Measurements from ENCODE around the gene OGN. TPM values are rescaled to one million over a fixed set of nuclear protein-coding genes. Genes with fewer than 3 reads are reported as not detected.
A peak's percentile ranks its signal among the peaks of the same experiment; 100 is the strongest.

The OGN gene
- total RNA-seq, 3 donors from 2014 or later: 2.1 to 28.3 (median 6.6) TPM

DNA sequence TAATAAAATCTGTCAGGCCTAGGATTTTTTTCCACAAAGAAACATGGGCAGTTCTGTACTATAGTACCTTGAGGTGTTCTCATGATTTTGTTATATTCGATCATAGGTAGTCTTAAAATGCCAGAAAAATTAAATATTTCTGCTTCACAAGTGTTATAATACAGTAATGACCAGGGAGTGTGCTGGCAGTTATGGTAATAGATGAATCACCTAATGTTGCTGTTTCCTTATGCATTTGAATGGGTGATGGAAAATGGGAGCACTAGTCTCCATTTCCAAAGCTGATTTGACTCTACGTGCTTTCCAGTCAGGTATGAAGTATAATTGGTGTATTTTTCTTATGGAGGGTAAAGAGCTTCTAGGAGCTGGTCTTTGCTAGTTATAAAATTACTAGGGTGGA lies 23.8 kb downstream of the OGN start:
- H3K9me3 ChIP-seq: no peaks in the 10 kb centered on the region
- ATAC-seq (no peak), DNase-seq (no peak)
- intact Hi-C loops (cut with DNase I, micrococcal nuclease): no loop called here
- H3K4me1 ChIP-seq (ENCODE audit: low read depth): no peaks in the 10 kb centered on the region
- no peaks in the 10 kb centered on the region for H3K36me3 ChIP-seq (ENCODE audit: low read depth)
- TF ChIP-seq, protein P1, sequence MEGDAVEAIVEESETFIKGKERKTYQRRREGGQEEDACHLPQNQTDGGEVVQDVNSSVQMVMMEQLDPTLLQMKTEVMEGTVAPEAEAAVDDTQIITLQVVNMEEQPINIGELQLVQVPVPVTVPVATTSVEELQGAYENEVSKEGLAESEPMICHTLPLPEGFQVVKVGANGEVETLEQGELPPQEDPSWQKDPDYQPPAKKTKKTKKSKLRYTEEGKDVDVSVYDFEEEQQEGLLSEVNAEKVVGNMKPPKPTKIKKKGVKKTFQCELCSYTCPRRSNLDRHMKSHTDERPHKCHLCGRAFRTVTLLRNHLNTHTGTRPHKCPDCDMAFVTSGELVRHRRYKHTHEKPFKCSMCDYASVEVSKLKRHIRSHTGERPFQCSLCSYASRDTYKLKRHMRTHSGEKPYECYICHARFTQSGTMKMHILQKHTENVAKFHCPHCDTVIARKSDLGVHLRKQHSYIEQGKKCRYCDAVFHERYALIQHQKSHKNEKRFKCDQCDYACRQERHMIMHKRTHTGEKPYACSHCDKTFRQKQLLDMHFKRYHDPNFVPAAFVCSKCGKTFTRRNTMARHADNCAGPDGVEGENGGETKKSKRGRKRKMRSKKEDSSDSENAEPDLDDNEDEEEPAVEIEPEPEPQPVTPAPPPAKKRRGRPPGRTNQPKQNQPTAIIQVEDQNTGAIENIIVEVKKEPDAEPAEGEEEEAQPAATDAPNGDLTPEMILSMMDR (IDR thresholded peaks at IDR 0.05): no peak
- H3K4me3 ChIP-seq: no peak overlapping the region

DNA sequence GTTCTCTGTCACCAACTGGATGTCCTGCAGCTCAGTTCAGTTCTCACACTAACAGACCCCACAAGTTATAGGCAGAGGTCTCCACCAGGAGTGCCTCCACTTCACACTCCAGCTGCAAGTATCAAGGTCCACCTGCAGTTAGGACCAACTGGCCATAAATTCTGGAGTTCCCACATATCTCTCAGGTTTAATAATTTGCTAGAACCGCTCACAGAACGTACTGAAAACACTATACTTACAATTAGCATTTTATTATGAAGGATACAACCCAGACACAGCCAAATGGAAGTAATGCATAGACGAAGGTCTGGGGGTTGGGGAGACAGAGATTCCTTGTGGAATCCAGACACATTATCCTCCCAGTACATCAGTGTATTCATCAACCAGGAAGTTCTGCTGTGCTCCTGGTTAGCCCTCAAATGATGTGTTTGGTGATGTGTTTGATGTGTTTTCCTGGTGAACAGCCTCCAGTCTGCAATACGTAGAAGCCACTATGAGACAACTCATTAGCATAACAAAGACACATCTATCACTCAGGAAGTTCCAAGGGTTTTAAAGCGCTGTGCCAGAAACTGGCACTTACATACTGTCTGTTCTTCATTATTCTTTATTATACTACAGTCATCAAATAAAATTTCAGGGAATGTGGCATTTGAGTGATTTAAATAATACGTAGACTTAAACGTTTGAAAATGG lies 25.4 kb downstream of the OGN start:
- ATAC-seq: peak; percentile 67
- H3K9me3 ChIP-seq: no peaks in the 10 kb centered on the region
- intact Hi-C loops (cut with DNase I, micrococcal nuclease): no loop called here
- DNase-seq: no peak
- TF ChIP-seq, protein P1 (IDR thresholded peaks at IDR 0.05): no peak
- H3K4me1 ChIP-seq (ENCODE audit: low read depth): no peaks in the 10 kb centered on the region
- H3K4me3 ChIP-seq: no peak overlapping the region
- H3K36me3 ChIP-seq (ENCODE audit: low read depth): no peaks in the 10 kb centered on the region

GRCh38 chr9:92377876-92378275 lies 26.5 kb downstream of the OGN start:
- no peaks in the 10 kb centered on the region for H3K36me3 ChIP-seq (ENCODE audit: low read depth)
- peaks cover 6% of the 10 kb centered on the region for H3K9me3 ChIP-seq
- ATAC-seq (peak; percentile 67), DNase-seq (no peak)
- intact Hi-C loops (cut with DNase I, micrococcal nuclease): no loop called here
- TF ChIP-seq, protein P1 (IDR thresholded peaks at IDR 0.05): no peak
- no peak overlapping the region for H3K4me3 ChIP-seq
- H3K4me1 ChIP-seq (ENCODE audit: low read depth): no peaks in the 10 kb centered on the region

DNA sequence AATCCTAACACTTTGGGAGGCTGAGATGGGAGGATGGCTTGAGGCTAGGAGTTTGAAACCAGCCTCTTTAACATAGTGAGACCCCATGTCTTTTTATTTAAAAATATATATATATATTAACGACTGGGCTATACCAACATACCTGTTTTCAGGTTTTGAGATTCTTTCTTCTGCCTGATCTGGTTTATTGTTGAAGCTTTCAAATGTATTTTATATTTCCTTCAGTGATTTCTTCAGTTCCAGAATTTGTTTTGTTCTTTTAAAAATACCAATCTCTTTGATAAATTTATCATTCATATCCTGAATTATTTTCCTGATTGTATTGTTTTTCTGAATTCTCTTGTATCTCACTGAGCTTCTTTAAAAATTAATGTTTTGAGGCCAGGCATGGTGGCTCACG lies 31.2 kb downstream of the OGN start:
- no peak overlapping the region for H3K4me3 ChIP-seq
- H3K9me3 ChIP-seq: peaks cover 7% of the 10 kb centered on the region
- H3K36me3 ChIP-seq (ENCODE audit: low read depth): no peaks in the 10 kb centered on the region
- no peaks in the 10 kb centered on the region for H3K4me1 ChIP-seq (ENCODE audit: low read depth)
- DNase-seq (no peak), ATAC-seq (no peak)
- TF ChIP-seq, protein P1 (IDR thresholded peaks at IDR 0.05): no peak
- intact Hi-C loops (cut with DNase I, micrococcal nuclease): no loop called here

- Histone ChIP-seq H3K4me1 (ENCODE audit: low read depth) (no peaks in the 10 kb centered on the region), H3K9me3 (peaks cover 7% of the 10 kb centered on the region), H3K4me3 (no peak overlapping the region), H3K36me3 (ENCODE audit: low read depth) (no peaks in the 10 kb centered on the region)
- TF ChIP-seq, protein P1 (IDR thresholded peaks at IDR 0.05): no peak
- ATAC-seq (no peak), DNase-seq (no peak)
- intact Hi-C loops (cut with DNase I, micrococcal nuclease): no loop called here
Observed at GRCh38 chr9:92369075-92369474, 35.3 kb downstream of the OGN start.

DNA sequence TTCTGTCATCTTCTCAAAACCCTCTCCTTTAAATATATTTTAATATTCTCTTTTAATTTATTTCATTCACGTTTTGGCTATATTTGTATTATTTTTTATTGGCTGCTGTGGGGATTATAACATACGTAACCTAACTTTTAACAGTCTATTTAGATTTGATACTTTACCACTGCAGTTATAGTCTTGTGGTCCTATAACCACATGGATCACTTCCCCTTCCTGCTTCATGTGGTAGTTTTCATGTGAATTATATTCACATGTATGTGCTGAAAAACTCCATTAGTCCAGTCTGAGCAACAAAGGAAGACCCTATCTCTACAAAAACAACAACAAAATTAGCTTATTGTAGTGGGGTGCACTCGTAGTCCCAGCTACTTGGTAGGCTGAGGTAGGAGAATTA lies 44.3 kb downstream of the OGN start:
- H3K9me3 ChIP-seq: peaks cover 23% of the 10 kb centered on the region
- intact Hi-C loops (cut with DNase I, micrococcal nuclease): no loop called here

More for the DNA sequence above, 44.3 kb downstream of the OGN start:
- Histone ChIP-seq H3K36me3 (ENCODE audit: low read depth) (no peaks in the 10 kb centered on the region), H3K4me1 (ENCODE audit: low read depth) (no peaks in the 10 kb centered on the region), H3K4me3 (no peak overlapping the region)
- TF ChIP-seq, protein P1 (IDR thresholded peaks at IDR 0.05): no peak
- DNase-seq (no peak), ATAC-seq (no peak)

All from mucosa of descending colon (tissue), 3 donors.